Panc1 (cell line): ENCODE measurements around the gene SLC9A1. TPM values are rescaled to one million over a fixed set of nuclear protein-coding genes. Genes with fewer than 3 reads are reported as not detected.

Experiments
- ATAC-seq: fragments of 200-7000 bp; cut with Tn5 transposase; 2 replicates; pipeline ENCODE4 v1.9.1; 2020; ENCODE audit warnings: mild to moderate bottlenecking, moderate library complexity
- BruUV-seq: library from RNA; stranded (reverse); fragments of 400-500 nt; replicated peaks from 2 replicates; lab custom pipeline; 2021; lab: Mats Ljungman, UMichigan
- CTCF ChIA-PET: fragments of 300-600 bp; sonication (Branson Sonifier 250); formaldehyde crosslinking; loops from one replicate; lab custom pipeline; 2022; ENCODE audit warnings: antibody characterized with exemption; lab: Charles Lee
- POLR2A ChIA-PET: fragments of 300-600 bp; sonication (Branson Sonifier 250); formaldehyde crosslinking; loops from one replicate; lab custom pipeline; 2022; ENCODE audit warnings: antibody characterized with exemption; lab: Charles Lee
- DNase-seq: peaks from one replicate; pipeline ENCODE4 v3.0.0-alpha.2; 2010; ENCODE audit warnings: low read depth, low spot score
- H3K27ac ChIP-seq: 2 replicates; pipeline ENCODE4 v1.5.1; 2011; ENCODE audit warnings: mild to moderate bottlenecking, low read length, inconsistent platforms
- H3K27me3 ChIP-seq: fragments of 200-500 bp; sonication (Bioruptor generic); 2 replicates; pipeline ENCODE4 v1.6.0; 2014; ENCODE audit warnings: low read length, inconsistent platforms; ENCODE audit not compliant: control insufficient read depth, insufficient read depth
- H3K36me3 ChIP-seq: fragments of 200-500 bp; sonication (Bioruptor generic); 2 replicates; pipeline ENCODE4 v1.5.1; 2014; ENCODE audit warnings: inconsistent platforms, mild to moderate bottlenecking, low read length, moderate library complexity; ENCODE audit not compliant: control insufficient read depth, insufficient read depth
- H3K4me1 ChIP-seq: 2 replicates; pipeline ENCODE4 v1.5.1; 2011; ENCODE audit warnings: inconsistent platforms, mild to moderate bottlenecking, low read length, moderate library complexity; ENCODE audit not compliant: control insufficient read depth, insufficient read depth
- H3K4me3 ChIP-seq, 2 experiments: 2 replicates each; pipeline ENCODE4 v1.5.1; 2011 to 2012; ENCODE audit warnings: low read depth in 2 of 2, low read length in 2 of 2, mild to moderate bottlenecking in 2 of 2, inconsistent platforms in 1 of 2, moderate library complexity in 1 of 2
- H3K9me3 ChIP-seq: fragments of 200-500 bp; sonication (Bioruptor generic); 2 replicates; pipeline ENCODE4 v1.5.1; 2014; ENCODE audit warnings: low read depth, mild to moderate bottlenecking, inconsistent platforms, low read length, moderate library complexity; ENCODE audit not compliant: control insufficient read depth, insufficient read depth
- CTCF ChIP-seq: fragments of 450-650 bp; IDR thresholded peaks from 2 replicates; pipeline ENCODE4 v1.5.1; 2017; ENCODE audit warnings: mild to moderate bottlenecking
- POLR2AphosphoS5 ChIP-seq: IDR thresholded peaks from 2 replicates; pipeline ENCODE4 v1.6.1; 2012; ENCODE audit warnings: mild to moderate bottlenecking, low read depth, low read length, moderate library complexity
- REST ChIP-seq, 2 experiments: IDR thresholded peaks; 2 replicates each; pipeline ENCODE4 v1.6.1; 2011 to 2012; ENCODE audit warnings: low read depth in 2 of 2, control low read depth in 1 of 2, low read length in 1 of 2, mild to moderate bottlenecking in 1 of 2, moderate library complexity in 1 of 2; ENCODE audit not compliant: insufficient read depth in 1 of 2
- SIN3A ChIP-seq: IDR thresholded peaks from 2 replicates; pipeline ENCODE4 v1.6.1; 2012; ENCODE audit warnings: low read depth, mild to moderate bottlenecking, low read length, moderate library complexity, borderline replicate concordance; ENCODE audit not compliant: insufficient read depth
- TCF7L2 ChIP-seq: IDR thresholded peaks from 2 replicates; pipeline ENCODE4 v1.6.1; 2011; ENCODE audit warnings: mild to moderate bottlenecking, low read depth, low read length, inconsistent platforms
- in situ Hi-C: cut with HindIII; loops from 2 replicates; pipeline ENCODE4 v1.10.0; 2016; ENCODE audit warnings: low sequenced_read_pairs, low pct_unique_long_range_greater_than_20kb
- intact Hi-C: fragments of 100-400 bp; cut with micrococcal nuclease; formaldehyde crosslinking; loops from one replicate; pipeline ENCODE4 v1.10.0; 2022; ENCODE audit not compliant: unreplicated experiment
- total RNA-seq: library from RNA; stranded (reverse); gene quantifications from one replicate; pipeline ENCODE4 v1.2.1, GENCODE V29; 2021; ENCODE audit not compliant: unreplicated experiment

Gene SLC9A1
- total RNA-seq, 1 experiment from 2014 or later: 31.3 TPM

- Histone ChIP-seq H3K9me3 (no peaks in the 10 kb centered on the region), H3K4me1 (no peaks in the 10 kb centered on the region), H3K36me3 (no peaks in the 10 kb centered on the region), H3K27ac (no peak overlapping the region), H3K27me3 (no peaks in the 10 kb centered on the region), H3K4me3 (no peak overlapping the region)
- ChIA-PET POLR2A (no interaction called here), CTCF (interaction anchor here (0.6 kb wide), 1 partner anchor 116 kb away, joined by 3 read pairs; no protein-coding TSS in a partner anchor)
- TF ChIP-seq TCF7L2 (no peak), CTCF (no peak), SIN3A (no peak), POLR2AphosphoS5 (no peak), REST (IDR thresholded peaks at IDR 0.05; ENCODE audit: insufficient read depth in 1 of 2, low read depth in 2 of 2, low read length in 1 of 2) (no peak)
- no TSS peak for BruUV-seq
- DNase-seq: no peak
- in situ Hi-C loops: no loop called here
- intact Hi-C loops: no loop called here
- ATAC-seq: no peak
Observed at GRCh38 chr1:27052527-27052926, 102.4 kb downstream of the SLC9A1 start.

- no peak overlapping the region for H3K27ac ChIP-seq
- no peaks in the 10 kb centered on the region for H3K27me3 ChIP-seq
- H3K4me1 ChIP-seq: peaks cover 5% of the 10 kb centered on the region; the same call in 1 of the 2 replicates
- H3K36me3 ChIP-seq: no peaks in the 10 kb centered on the region
- no peak overlapping the region for H3K4me3 ChIP-seq
- intact Hi-C loops: loop anchor here (10.0 kb wide), 1 partner anchor 235 kb away; no protein-coding TSS in a partner anchor
- no peaks in the 10 kb centered on the region for H3K9me3 ChIP-seq
- DNase-seq (no peak), ATAC-seq (no peak)
- CTCF ChIA-PET: no interaction called here
- in situ Hi-C loops: no loop called here
- no TSS peak for BruUV-seq
- TF ChIP-seq REST (IDR thresholded peaks at IDR 0.05; ENCODE audit: insufficient read depth in 1 of 2, low read depth in 2 of 2, low read length in 1 of 2) (no peak), CTCF (no peak), TCF7L2 (no peak)
- POLR2A ChIA-PET: interaction anchor here (0.5 to 0.6 kb wide), 2 partner anchors 492 to 597 kb away, joined by 4 to 10 read pairs; no protein-coding TSS in a partner anchor
Observed at GRCh38 chr1:27049607-27050006, 105.3 kb downstream of the SLC9A1 start.
